ENCODE measurements around the gene ASTE1.

DNA sequence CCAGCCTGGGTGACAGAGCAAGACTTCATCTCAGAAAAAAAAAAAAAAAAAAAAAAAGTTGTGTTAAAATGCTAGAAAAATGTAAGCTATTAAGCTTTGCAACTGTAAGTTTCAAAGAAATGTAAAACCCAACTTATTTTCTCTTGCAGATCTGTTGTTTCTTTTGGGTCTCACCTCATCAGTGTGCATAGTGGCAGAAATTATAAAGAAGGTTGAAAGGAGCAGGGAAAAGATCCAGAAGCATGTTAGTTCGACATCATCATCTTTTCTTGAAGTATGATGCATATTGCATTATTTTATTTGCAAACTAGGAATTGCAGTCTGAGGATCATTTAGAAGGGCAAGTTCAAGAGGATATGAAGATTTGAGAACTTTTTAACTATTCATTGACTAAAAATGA is 25.6 kb downstream of the ASTE1 start:
- TF ChIP-seq CTCF (IDR thresholded peaks at IDR 0.05): no peak
- TF ChIP-seq POLR2A (IDR thresholded peaks at IDR 0.05): no peak
- TF ChIP-seq POLR2AphosphoS5 (IDR thresholded peaks at IDR 0.05): no peak
- TF ChIP-seq EP300 (IDR thresholded peaks at IDR 0.05): no peak
